HEK293 (cell line): ENCODE results near the gene NR2C2AP.
A peak's percentile ranks its signal among the peaks of the same experiment; 100 is the strongest.

Experiments
- ATF2 ChIP-seq: fragments of 450-650 bp; formaldehyde crosslinking; IDR thresholded peaks from 2 replicates; pipeline ENCODE4 v1.5.1; 2016; ENCODE audit warnings: missing biosample characterization, missing genetic modification characterization, low read depth
- CTCF ChIP-seq: fragments of 450-650 bp; formaldehyde crosslinking; IDR thresholded peaks from 2 replicates; pipeline ENCODE4 v1.5.1; 2016; ENCODE audit warnings: missing biosample characterization, missing genetic modification characterization
- PBX3 ChIP-seq: sonication (generic); formaldehyde crosslinking; IDR thresholded peaks from 2 replicates; pipeline ENCODE4 v1.8.1; 2022; ENCODE audit warnings: mild to moderate bottlenecking, moderate library complexity, missing genetic modification reagents
- PRDM10 ChIP-seq: fragments of 450-650 bp; formaldehyde crosslinking; IDR thresholded peaks from 2 replicates; pipeline ENCODE4 v1.5.1; 2016; ENCODE audit warnings: missing biosample characterization, missing genetic modification characterization
- YY1 ChIP-seq: fragments of 450-650 bp; formaldehyde crosslinking; IDR thresholded peaks from 2 replicates; pipeline ENCODE4 v1.5.1; 2018; ENCODE audit warnings: missing biosample characterization, missing genetic modification characterization
- ZFP3 ChIP-seq: fragments of 450-650 bp; formaldehyde crosslinking; IDR thresholded peaks from 2 replicates; pipeline ENCODE4 v1.5.1; 2016; ENCODE audit warnings: low read depth, missing biosample characterization, missing genetic modification characterization
- ZNF114 ChIP-seq: fragments of 450-650 bp; formaldehyde crosslinking; IDR thresholded peaks from 2 replicates; pipeline ENCODE4 v1.5.0; 2017; ENCODE audit warnings: missing biosample characterization, missing genetic modification characterization
- ZNF248 ChIP-seq: fragments of 450-650 bp; formaldehyde crosslinking; IDR thresholded peaks from 2 replicates; pipeline ENCODE4 v1.5.1; 2017; ENCODE audit warnings: missing biosample characterization, missing genetic modification characterization
- ZNF341 ChIP-seq: fragments of 450-650 bp; formaldehyde crosslinking; IDR thresholded peaks from 2 replicates; pipeline ENCODE4; 2016; ENCODE audit warnings: low read depth, missing biosample characterization, missing genetic modification characterization
- ZNF423 ChIP-seq: fragments of 450-650 bp; formaldehyde crosslinking; IDR thresholded peaks from 2 replicates; pipeline ENCODE4 v1.5.1; 2016; ENCODE audit warnings: missing biosample characterization, missing genetic modification characterization
- ZNF544 ChIP-seq: fragments of 450-650 bp; formaldehyde crosslinking; IDR thresholded peaks from 2 replicates; pipeline ENCODE4 v1.5.0; 2017; ENCODE audit warnings: missing biosample characterization, missing genetic modification characterization

GRCh38 chr19:19185853-19186740 is 17.1 kb downstream of the NR2C2AP start:
- TF ChIP-seq ZNF248: no peak
- TF ChIP-seq CTCF (tag by site-specific recombination): peak; percentile 44
- TF ChIP-seq ZNF423: no peak
- no peak for TF ChIP-seq ZNF544 (tag by site-specific recombination)
- TF ChIP-seq PBX3 (CRISPR knock-in tag): no peak
- TF ChIP-seq ATF2 (tag by site-specific recombination): no peak
- TF ChIP-seq ZNF341: no peak
- no peak for TF ChIP-seq ZNF114 (tag by site-specific recombination)
- TF ChIP-seq YY1 (tag by site-specific recombination): no peak
- TF ChIP-seq PRDM10 (tag by site-specific recombination): no peak
- TF ChIP-seq ZFP3: no peak
